OCI-LY3 (cell line): ENCODE measurements around the gene TMEM260.

Experiments used
- H2AFZ ChIP-seq: fragments of 200-600, 300-600 bp; shearing (Covaris generic); 2 replicates; pipeline ENCODE4 v1.6.0; 2014; ENCODE audit warnings: antibody characterized with exemption, low read depth, low read length
- H3K27ac ChIP-seq: fragments of 200-600, 300-600 bp; sonication (generic); 2 replicates; pipeline ENCODE4 v1.5.1; 2014; ENCODE audit warnings: mild to moderate bottlenecking, low read length, moderate library complexity, mixed read lengths
- H3K27me3 ChIP-seq: fragments of 200-600, 300-600 bp; sonication (generic); 2 replicates; pipeline ENCODE4 v1.6.1; 2014; ENCODE audit warnings: low read depth, low read length, mixed read lengths
- H3K36me3 ChIP-seq: fragments of 200-600, 300-600 bp; sonication (generic); replicated peaks from 2 replicates; pipeline ENCODE3; 2014; ENCODE audit warnings: low read depth, low read length, mixed read lengths
- H3K4me1 ChIP-seq: fragments of 300-600, 200-600 bp; sonication (generic); 2 replicates; pipeline ENCODE4 v1.6.1; 2014; ENCODE audit warnings: low read length, mixed read lengths
- H3K4me2 ChIP-seq: fragments of 200-600, 300-600 bp; sonication (generic); 2 replicates; pipeline ENCODE4 v1.6.1; 2014; ENCODE audit warnings: low read length, mixed read lengths
- H3K4me3 ChIP-seq: fragments of 300-600, 200-600 bp; sonication (generic); 2 replicates; pipeline ENCODE4 v1.5.1; 2014; ENCODE audit warnings: antibody characterized with exemption, mild to moderate bottlenecking, low read length, moderate library complexity
- H3K79me2 ChIP-seq: fragments of 300-600, 200-600 bp; shearing (Covaris generic); 2 replicates; pipeline ENCODE4 v1.6.1; 2014; ENCODE audit warnings: mild to moderate bottlenecking, low read length, mixed read lengths
- H3K9ac ChIP-seq: fragments of 300-600, 200-600 bp; shearing (Covaris generic); 2 replicates; pipeline ENCODE4 v1.6.0; 2014; ENCODE audit warnings: mild to moderate bottlenecking, low read length, moderate library complexity
- H3K9me3 ChIP-seq: fragments of 200-600, 300-600 bp; shearing (Covaris generic); 2 replicates; pipeline ENCODE4 v1.6.1; 2014; ENCODE audit warnings: low read length, mixed read lengths; ENCODE audit not compliant: insufficient read depth
- H4K20me1 ChIP-seq: fragments of 200-600, 300-600 bp; sonication (generic); 2 replicates; pipeline ENCODE4 v1.6.1; 2016; ENCODE audit warnings: low read length, mixed read lengths; ENCODE audit not compliant: insufficient read depth
- CTCF ChIP-seq: fragments of 200-600, 300-600 bp; sonication (generic); IDR thresholded peaks from 2 replicates; pipeline ENCODE4 v1.5.1; 2014; ENCODE audit warnings: antibody characterized with exemption, low read length, low read depth
- EZH2phosphoT487 ChIP-seq: fragments of 200-600 bp; shearing (Covaris generic); IDR thresholded peaks from 2 replicates; pipeline ENCODE4 v1.6.1; 2018; ENCODE audit warnings: antibody characterized with exemption, mixed run types, low read depth

The TMEM260 gene

GRCh38 chr14:56579345-56580220 lies at the start of gene TMEM260:
TMEM260 (plus strand) TSS chr14:56579798; CDS start chr14:56579915, 117 bp downstream.
- H2AFZ ChIP-seq = peak within 1 kb of the TSS; percentile 98
- peak within 1 kb of the TSS; percentile 98 for H3K4me2 ChIP-seq
- peaks cover 44% of the 10 kb centered on the region for H3K79me2 ChIP-seq
- no peaks in the 10 kb centered on the region for H3K9me3 ChIP-seq
- peak within 1 kb of the TSS; percentile 85 for H3K9ac ChIP-seq
- TF ChIP-seq CTCF (peak; percentile 64), EZH2phosphoT487 (no peak)
- H3K4me1 ChIP-seq = peaks cover 55% of the 10 kb centered on the region
- H4K20me1 ChIP-seq = peaks cover 38% of the 10 kb centered on the region
- H3K4me3 ChIP-seq = peak within 1 kb of the TSS; percentile 98
- H3K27ac ChIP-seq = peak within 1 kb of the TSS; percentile 62
- no peaks in the 10 kb centered on the region for H3K36me3 ChIP-seq
- H3K27me3 ChIP-seq = no peaks in the 10 kb centered on the region

GRCh38 chr14:56532546-56532945 lies 47.1 kb upstream of the TMEM260 start:
- Histone ChIP-seq H3K79me2 (no peaks in the 10 kb centered on the region), H3K4me1 (no peaks in the 10 kb centered on the region), H3K4me3 (no peak overlapping the region), H3K27ac (no peak overlapping the region), H3K36me3 (no peaks in the 10 kb centered on the region), H3K4me2 (no peak overlapping the region), H3K9ac (no peak overlapping the region), H3K9me3 (no peaks in the 10 kb centered on the region), H4K20me1 (no peaks in the 10 kb centered on the region), H3K27me3 (no peaks in the 10 kb centered on the region; the same call in 1 of the 2 replicates), H2AFZ (no peak overlapping the region)
- no peak for TF ChIP-seq CTCF
- TF ChIP-seq EZH2phosphoT487 = no peak

- Histone ChIP-seq H3K9me3 (no peaks in the 10 kb centered on the region), H3K79me2 (no peaks in the 10 kb centered on the region), H3K4me3 (no peak overlapping the region), H3K4me2 (no peak overlapping the region), H3K9ac (no peak overlapping the region), H3K27me3 (no peaks in the 10 kb centered on the region; the same call in 1 of the 2 replicates), H2AFZ (no peak overlapping the region), H3K36me3 (no peaks in the 10 kb centered on the region), H4K20me1 (no peaks in the 10 kb centered on the region), H3K4me1 (no peaks in the 10 kb centered on the region), H3K27ac (no peak overlapping the region)
- no peak for TF ChIP-seq EZH2phosphoT487
- no peak for TF ChIP-seq CTCF
Observed at GRCh38 chr14:56534656-56535055, 44.9 kb upstream of the TMEM260 start.

- H3K4me3 ChIP-seq = no peak overlapping the region
Observed at GRCh38 chr14:56539862-56540261, 39.7 kb upstream of the TMEM260 start.

More at GRCh38 chr14:56539862-56540261, 39.7 kb upstream of the TMEM260 start:
- TF ChIP-seq EZH2phosphoT487 = no peak
- no peak for TF ChIP-seq CTCF
- Histone ChIP-seq H3K27me3 (no peaks in the 10 kb centered on the region; the same call in 1 of the 2 replicates), H3K4me1 (no peaks in the 10 kb centered on the region), H2AFZ (no peak overlapping the region), H3K27ac (no peak overlapping the region), H4K20me1 (no peaks in the 10 kb centered on the region), H3K4me2 (no peak overlapping the region), H3K36me3 (no peaks in the 10 kb centered on the region), H3K79me2 (no peaks in the 10 kb centered on the region), H3K9ac (no peak overlapping the region), H3K9me3 (no peaks in the 10 kb centered on the region)
